Kidney (tissue), 14 donors: ENCODE data around the gene CREG1. TPM values are rescaled to one million over a fixed set of nuclear protein-coding genes. Genes with fewer than 3 reads are reported as not detected.

Source experiments
- DNase-seq, 5 donors: peaks; one replicate each; pipeline ENCODE4 v3.0.0-alpha.2; 2013 to 2020
- FAIRE-seq: peaks from 2 replicates; lab custom pipeline; 2012; peaks lifted over from hg19 to GRCh38; lab: Jason Lieb, UNC
- H3K27ac ChIP-seq, 2 donors: one replicate each; pipeline ENCODE4 v1.7.0; 2013; ENCODE audit warnings: low read depth in 2 of 2, low read length in 2 of 2, inconsistent platforms in 1 of 2
- H3K27me3 ChIP-seq: one replicate; pipeline ENCODE4 v1.7.1; 2013; ENCODE audit warnings: low read length, inconsistent platforms; ENCODE audit not compliant: control insufficient read depth, insufficient read depth
- H3K36me3 ChIP-seq, 3 donors: one replicate each; pipeline versions ENCODE4 v1.7.0 to v1.7.1; 2013; ENCODE audit warnings: low read length in 3 of 3, control low read depth in 1 of 3, inconsistent platforms in 1 of 3; ENCODE audit not compliant: insufficient read depth in 3 of 3, control insufficient read depth in 2 of 3
- H3K4me1 ChIP-seq, 3 donors: one replicate each; pipeline versions ENCODE4 v1.7.0 to v1.7.1; 2013; ENCODE audit warnings: low read length in 3 of 3, inconsistent platforms in 1 of 3, low read depth in 1 of 3; ENCODE audit not compliant: control insufficient read depth in 2 of 3, insufficient read depth in 2 of 3
- H3K4me3 ChIP-seq, 3 donors: one replicate each; pipeline versions ENCODE4 v1.7.0 to v1.8.1; 2013; ENCODE audit warnings: low read length in 3 of 3, control low read depth in 1 of 3, inconsistent platforms in 1 of 3
- H3K9ac ChIP-seq, 3 donors: one replicate each; pipeline versions ENCODE4 v1.7.0 to v1.7.1; 2013; ENCODE audit warnings: low read length in 3 of 3, control low read depth in 1 of 3, inconsistent platforms in 1 of 3
- H3K9me3 ChIP-seq, 3 donors: one replicate each; pipeline versions ENCODE4 v1.7.0 to v1.7.1; 2013; ENCODE audit warnings: low read length in 3 of 3, control low read depth in 1 of 3, inconsistent platforms in 1 of 3; ENCODE audit not compliant: control insufficient read depth in 2 of 3, insufficient read depth in 1 of 3
- CTCF ChIP-seq: IDR thresholded peaks from 3 replicates; pipeline ENCODE4 v1.5.1; 2012; ENCODE audit warnings: mild to moderate bottlenecking, moderate library complexity, borderline replicate concordance; ENCODE audit not compliant: insufficient read depth; ENCODE audit errors: extremely low read depth
- intact Hi-C: fragments of 100-400 bp; cut with DNase I; formaldehyde crosslinking; loops from one replicate; pipeline ENCODE4 v1.11.1; 2022
- polyA plus RNA-seq: library from polyadenylated mRNA; stranded (reverse); fragments of 350-450 nt; fragmentation: Illumina TruSeq; extraction: RNeasy Lipid Tissue Mini Kit (QIAGEN cat#74804); gene quantifications from one replicate; pipeline ENCODE4 v1.2.3, GENCODE V29; 2014; ENCODE audit warnings: low read depth, low replicate concordance; ENCODE audit not compliant: insufficient read depth
- total RNA-seq: library from RNA; stranded (reverse); fragmentation: NEBNext Ultra II Directional; extraction: Animal tissue kit (Norgen Biotek cat#: 25700); gene quantifications from one replicate; pipeline ENCODE4 v1.2.1, GENCODE V29; 2021
- donor health status: control.
- donor health status: control.
- donor health status: control.
- donor health status: control.
- donor health status: control.
- donor health status: DM: yes; HTN: yes; CAD: no.
- donor health status: Normal renal cell carcinoma (clear cell type).

Gene CREG1
- total and polyA plus RNA-seq, 2 donors from 2014 or later, result 91.2 to 115 TPM

- FAIRE-seq, result no peak
- no peak for TF ChIP-seq CTCF
- H3K4me1 ChIP-seq, result no peaks in the 10 kb centered on the region
Observed at GRCh38 chr1:167514288-167514687, 39.3 kb downstream of the CREG1 start.

GRCh38 chr1:167512046-167512654, 41.4 kb downstream of the CREG1 start:
- intact Hi-C loops, result no loop called here
- H3K9me3 ChIP-seq, result no peaks in the 10 kb centered on the region
- H3K4me1 ChIP-seq, result no peaks in the 10 kb centered on the region
- TF ChIP-seq CTCF, result no peak
- no peak overlapping the region for H3K27ac ChIP-seq
- no peak for FAIRE-seq
- no peak for DNase-seq
- H3K27me3 ChIP-seq, result no peaks in the 10 kb centered on the region
- H3K4me3 ChIP-seq, result no peak overlapping the region
- H3K9ac ChIP-seq, result no peak overlapping the region
- no peaks in the 10 kb centered on the region for H3K36me3 ChIP-seq

More at GRCh38 chr1:167514288-167514687, 39.3 kb downstream of the CREG1 start:
- DNase-seq, result no peak
- H3K27me3 ChIP-seq, result no peaks in the 10 kb centered on the region
- intact Hi-C loops, result no loop called here
- H3K9me3 ChIP-seq, result no peaks in the 10 kb centered on the region
- H3K9ac ChIP-seq, result no peak overlapping the region
- no peaks in the 10 kb centered on the region for H3K36me3 ChIP-seq
- H3K4me3 ChIP-seq, result no peak overlapping the region
- no peak overlapping the region for H3K27ac ChIP-seq

GRCh38 chr1:167511374-167511986, 42.1 kb downstream of the CREG1 start:
- no peak for FAIRE-seq
- no peak for DNase-seq
- H3K9me3 ChIP-seq, result no peaks in the 10 kb centered on the region
- H3K27ac ChIP-seq, result no peak overlapping the region
- H3K4me3 ChIP-seq, result no peak overlapping the region
- TF ChIP-seq CTCF, result no peak
- intact Hi-C loops, result no loop called here
- H3K9ac ChIP-seq, result no peak overlapping the region
- H3K27me3 ChIP-seq, result no peaks in the 10 kb centered on the region
- H3K36me3 ChIP-seq, result no peaks in the 10 kb centered on the region
- H3K4me1 ChIP-seq, result no peaks in the 10 kb centered on the region
